Midbrain (tissue), 1 donor: ENCODE data around the gene TECRL.

Experiments used
- DNase-seq: peaks from one replicate; lab custom pipeline; 2025; lab: John Stamatoyannopoulos, UW

Gene TECRL

GRCh38 chr4:64409300-64409699 lies at the start of gene TECRL:
TECRL (minus strand) TSS chr4:64409450; CDS start chr4:64409351, 99 bp downstream.
- DNase-seq = no peak

GRCh38 chr4:64432674-64433073 lies 23.4 kb upstream of the TECRL start:
- DNase-seq = no peak

- no peak for DNase-seq
Measured at GRCh38 chr4:64430933-64431332, 21.7 kb upstream of the TECRL start.

- DNase-seq = no peak
Measured at GRCh38 chr4:64417974-64418373, 8.7 kb upstream of the TECRL start.

GRCh38 chr4:64407000-64407399 lies 2.2 kb downstream of the TECRL start:
- no peak for DNase-seq

GRCh38 chr4:64405761-64406160 lies 3.5 kb downstream of the TECRL start:
- DNase-seq = no peak

GRCh38 chr4:64402684-64403083 lies 6.6 kb downstream of the TECRL start:
- no peak for DNase-seq

GRCh38 chr4:64399313-64400109 lies 9.7 kb downstream of the TECRL start:
- no peak for DNase-seq

- no peak for DNase-seq
Measured at GRCh38 chr4:64394469-64394868, 14.8 kb downstream of the TECRL start.

- no peak for DNase-seq
Measured at GRCh38 chr4:64388252-64388651, 21.0 kb downstream of the TECRL start.

- no peak for DNase-seq
Measured at GRCh38 chr4:64385220-64385619, 24.0 kb downstream of the TECRL start.

GRCh38 chr4:64384237-64385203 lies 24.7 kb downstream of the TECRL start:
- DNase-seq = no peak

- DNase-seq = no peak
Measured at GRCh38 chr4:64368741-64369140, 40.5 kb downstream of the TECRL start.

GRCh38 chr4:64361399-64361740 lies 47.9 kb downstream of the TECRL start:
- no peak for DNase-seq

GRCh38 chr4:64360664-64361398 lies 48.4 kb downstream of the TECRL start:
- DNase-seq = no peak

GRCh38 chr4:64359489-64359888 lies 49.8 kb downstream of the TECRL start:
- DNase-seq = no peak

GRCh38 chr4:64353904-64354303 lies 55.3 kb downstream of the TECRL start:
- DNase-seq = no peak

GRCh38 chr4:64341711-64342110 lies 67.5 kb downstream of the TECRL start:
- no peak for DNase-seq

- DNase-seq = no peak
Measured at GRCh38 chr4:64340218-64341110, 68.8 kb downstream of the TECRL start.

- no peak for DNase-seq
Measured at GRCh38 chr4:64334964-64335363, 74.3 kb downstream of the TECRL start.

- no peak for DNase-seq
Measured at GRCh38 chr4:64330143-64330542, 79.1 kb downstream of the TECRL start.
